ENCODE results near the gene TBC1D24. TPM values are rescaled to one million over a fixed set of nuclear protein-coding genes. Genes with fewer than 3 reads are reported as not detected.

Gene TBC1D24
- total and polyA plus RNA-seq, 9 of the 15 experiments (the other 6 are each of a cell fraction or from before 2014, with no cell fraction given): 1.7 to 22.6 (median 7.2) TPM

GRCh38 chr16:2428784-2429033, 46.2 kb upstream of the TBC1D24 start (continued):
- TF ChIP-seq NFYB (IDR thresholded peaks at IDR 0.05; ENCODE audit: extremely low read depth, insufficient read length) (no peak), ZBTB43 (CRISPR knock-in tag; IDR thresholded peaks at IDR 0.05) (no peak), ZNF347 (CRISPR knock-in tag; IDR thresholded peaks at IDR 0.05; ENCODE audit: low read depth) (no peak), SIN3B (IDR thresholded peaks at IDR 0.05; ENCODE audit: low read depth) (no peak; the same call in 1 of the 2 replicates), RBM22 (IDR thresholded peaks at IDR 0.05; ENCODE audit: low read depth, low read length, poor library complexity, severe bottlenecking) (no peak), KLF13 (tag; IDR thresholded peaks at IDR 0.05; ENCODE audit: borderline replicate concordance, low read depth) (0 out of 2 replicates have a peak, but pooled peaks have one; percentile 65), ZNF184 (CRISPR knock-in tag; IDR thresholded peaks at IDR 0.05) (no peak), PHF21A (IDR thresholded peaks at IDR 0.05; ENCODE audit: borderline replicate concordance, low read depth) (no peak), FOXA3 (CRISPR knock-in tag; conservative IDR thresholded peaks at IDR 0.05 in 1 of 2, IDR thresholded peaks at IDR 0.05 in 1 of 2) (peak in 1 of 2 experiments; percentile 81; a peak in 2 of 4 replicates), ZNF77 (CRISPR knock-in tag; IDR thresholded peaks at IDR 0.05) (no peak), ZNF444 (CRISPR knock-in tag; IDR thresholded peaks at IDR 0.05) (no peak), GABPB1 (CRISPR knock-in tag; IDR thresholded peaks at IDR 0.05) (no peak; the same call in 1 of the 2 replicates), E2F6 (IDR thresholded peaks at IDR 0.05; ENCODE audit: borderline replicate concordance in 1 of 2, extremely low read depth in 1 of 2, insufficient read depth in 1 of 2, insufficient read length in 1 of 2, low read depth in 1 of 2, low read length in 1 of 2, poor library complexity in 1 of 2, severe bottlenecking in 1 of 2) (peak in 1 of 2 experiments; percentile 61), MTA2 (IDR thresholded peaks at IDR 0.05; ENCODE audit: low read depth) (no peak), PHTF2 (CRISPR knock-in tag; IDR thresholded peaks at IDR 0.05) (no peak), CBFB (CRISPR knock-in tag; IDR thresholded peaks at IDR 0.05) (peak; percentile 78; the same call in 1 of the 2 replicates), GTF2E2 (tag; IDR thresholded peaks at IDR 0.05) (no peak), SREBF2 (CRISPR knock-in tag; IDR thresholded peaks at IDR 0.05) (no peak), ZBTB34 (CRISPR knock-in tag; IDR thresholded peaks at IDR 0.05) (no peak), U2AF1 (optimal IDR thresholded peaks at IDR 0.05; ENCODE audit: low read depth, low read length) (peak; percentile 32), ZFPM2 (CRISPR knock-in tag; IDR thresholded peaks at IDR 0.05) (no peak), CGGBP1 (CRISPR knock-in tag; IDR thresholded peaks at IDR 0.05) (no peak; the same call in 1 of the 2 replicates), JUN (IDR thresholded peaks at IDR 0.05; ENCODE audit: borderline replicate concordance, low read depth, low read length) (no peak; the same call in 1 of the 2 replicates), JUN (CRISPR knock-in tag; IDR thresholded peaks at IDR 0.05; ENCODE audit: borderline replicate concordance) (peak; percentile 12), BRCA1 (IDR thresholded peaks at IDR 0.05) (no peak), BRCA1 (CRISPR knock-in tag; IDR thresholded peaks at IDR 0.05) (no peak), PHB2 (IDR thresholded peaks at IDR 0.05; ENCODE audit: low read depth) (no peak), SMAD3 (CRISPR knock-in tag; conservative IDR thresholded peaks at IDR 0.05) (no peak)
